Renal cortical epithelial cell (primary cell): Measurements from ENCODE around the gene PRSS2. TPM values are rescaled to one million over a fixed set of nuclear protein-coding genes. Genes with fewer than 3 reads are reported as not detected.

Experiments
- DNase-seq: peaks from one replicate; pipeline ENCODE4 v3.0.0-alpha.2; 2011; ENCODE audit warnings: low read depth
- total RNA-seq: library from RNA; depleted of rRNA; stranded (reverse); fragments of >200 nt; gene quantifications from 2 replicates; pipeline ENCODE4 v1.2.3, GENCODE V29; 2014

The PRSS2 gene
- total RNA-seq, 1 donor from 2014 or later = not detected

GRCh38 chr7:142787034-142787768 is 16.4 kb downstream of the PRSS2 start:
- no peak for DNase-seq

- DNase-seq = no peak
Measured at GRCh38 chr7:142787783-142788182, 17.0 kb downstream of the PRSS2 start.

- no peak for DNase-seq
Measured at GRCh38 chr7:142788303-142789289, 17.8 kb downstream of the PRSS2 start.

- no peak for DNase-seq
Measured at GRCh38 chr7:142789441-142789840, 18.7 kb downstream of the PRSS2 start.

- no peak for DNase-seq
Measured at GRCh38 chr7:142790056-142790455, 19.3 kb downstream of the PRSS2 start.

- no peak for DNase-seq
Measured at GRCh38 chr7:142790555-142790954, 19.8 kb downstream of the PRSS2 start.

- no peak for DNase-seq
Measured at GRCh38 chr7:142791502-142791901, 20.7 kb downstream of the PRSS2 start.

GRCh38 chr7:142792129-142792528 is 21.4 kb downstream of the PRSS2 start:
- DNase-seq = no peak

GRCh38 chr7:142792593-142792992 is 21.8 kb downstream of the PRSS2 start:
- no peak for DNase-seq

- no peak for DNase-seq
Measured at GRCh38 chr7:142793156-142793555, 22.4 kb downstream of the PRSS2 start.

GRCh38 chr7:142795339-142795863 is 24.6 kb downstream of the PRSS2 start:
- DNase-seq = no peak

- no peak for DNase-seq
Measured at GRCh38 chr7:142796001-142796500, 25.3 kb downstream of the PRSS2 start.

GRCh38 chr7:142796501-142797390 is 26.0 kb downstream of the PRSS2 start:
- no peak for DNase-seq

GRCh38 chr7:142797391-142798377 is 26.9 kb downstream of the PRSS2 start:
- no peak for DNase-seq

- no peak for DNase-seq
Measured at GRCh38 chr7:142798451-142799436, 28.0 kb downstream of the PRSS2 start.

- DNase-seq = no peak
Measured at GRCh38 chr7:142799437-142799835, 28.7 kb downstream of the PRSS2 start.

- DNase-seq = no peak
Measured at GRCh38 chr7:142800088-142800487, 29.3 kb downstream of the PRSS2 start.

GRCh38 chr7:142800699-142801260 is 30.0 kb downstream of the PRSS2 start:
- no peak for DNase-seq
